ENCODE measurements around the gene FRK. TPM values are rescaled to one million over a fixed set of nuclear protein-coding genes. Genes with fewer than 3 reads are reported as not detected.
"Not testable (repeated sequence)": the region's sequence is repeated elsewhere in the genome, so short reads cannot be mapped to it uniquely, and the experiment has no call there.

The FRK gene
- polyA plus RNA-seq (2014; cell fraction: cytosol; rRNA removed), result 0.06 and 0.09 TPM in 2 replicates
- 0.10 and 0.13 TPM in 2 replicates for polyA plus RNA-seq (2014; cell fraction: nucleus; rRNA removed)

- no peak for DNase-seq (ENCODE audit: low spot score)
Observed at GRCh38 chr6:116060572-116061283, at the start of gene FRK. FRK (minus strand) TSS chr6:116060891; CDS start chr6:116060311, 580 bp downstream.

- DNase-seq (ENCODE audit: low spot score), result peak; percentile 82
Observed at GRCh38 chr6:116108836-116109235, 48.1 kb upstream of the FRK start.

- DNase-seq (ENCODE audit: low spot score), result no peak
Observed at GRCh38 chr6:116106146-116106545, 45.5 kb upstream of the FRK start.

GRCh38 chr6:116105247-116105646 is 44.6 kb upstream of the FRK start:
- DNase-seq (ENCODE audit: low spot score), result no peak

GRCh38 chr6:116104636-116105035 is 43.9 kb upstream of the FRK start:
- DNase-seq (ENCODE audit: low spot score), result no peak

- no peak for DNase-seq (ENCODE audit: low spot score)
Observed at GRCh38 chr6:116102873-116103272, 42.2 kb upstream of the FRK start.

- no peak for DNase-seq (ENCODE audit: low spot score)
Observed at GRCh38 chr6:116101790-116102189, 41.1 kb upstream of the FRK start.

GRCh38 chr6:116101302-116101718 is 40.6 kb upstream of the FRK start:
- no peak for DNase-seq (ENCODE audit: low spot score)

- DNase-seq (ENCODE audit: low spot score), result peak; percentile 85
Observed at GRCh38 chr6:116100419-116101301, 40.0 kb upstream of the FRK start, which contains the start of gene NT5DC1. NT5DC1 (plus strand) TSS chr6:116100853; CDS start chr6:116100931, 78 bp downstream.

GRCh38 chr6:116099036-116099435 is 38.3 kb upstream of the FRK start:
- no peak for DNase-seq (ENCODE audit: low spot score)

- DNase-seq (ENCODE audit: low spot score), result no peak
Observed at GRCh38 chr6:116096979-116097816, 36.5 kb upstream of the FRK start.

- not testable (repeated sequence) for DNase-seq (ENCODE audit: low spot score)
Observed at GRCh38 chr6:116096048-116096759, 35.5 kb upstream of the FRK start.

- DNase-seq (ENCODE audit: low spot score), result no peak
Observed at GRCh38 chr6:116094041-116094440, 33.4 kb upstream of the FRK start.

GRCh38 chr6:116090251-116090650 is 29.6 kb upstream of the FRK start:
- DNase-seq (ENCODE audit: low spot score), result no peak

GRCh38 chr6:116088946-116089345 is 28.3 kb upstream of the FRK start:
- DNase-seq (ENCODE audit: low spot score), result no peak

- no peak for DNase-seq (ENCODE audit: low spot score)
Observed at GRCh38 chr6:116087437-116088027, 26.8 kb upstream of the FRK start.

GRCh38 chr6:116084284-116084683 is 23.6 kb upstream of the FRK start:
- no peak for DNase-seq (ENCODE audit: low spot score)

- no peak for DNase-seq (ENCODE audit: low spot score)
Observed at GRCh38 chr6:116083052-116083451, 22.4 kb upstream of the FRK start.

GRCh38 chr6:116078945-116079344 is 18.3 kb upstream of the FRK start:
- no peak for DNase-seq (ENCODE audit: low spot score)

- no peak for DNase-seq (ENCODE audit: low spot score)
Observed at GRCh38 chr6:116078522-116078921, 17.8 kb upstream of the FRK start.

Data from SK-N-DZ (cell line).